HG03139 (cell line): ENCODE results near the gene TRAK1.

Source experiments
- ATAC-seq: cut with Tn5 transposase; IDR thresholded peaks from one replicate; pipeline ENCODE4 v1.9.1; 2021; ENCODE audit not compliant: unreplicated experiment

The TRAK1 gene

GRCh38 chr3:42067326-42067725, 23.8 kb upstream of the TRAK1 start:
- peak; percentile 68 for ATAC-seq

GRCh38 chr3:42068303-42069088, 22.7 kb upstream of the TRAK1 start:
- no peak for ATAC-seq

DNA sequence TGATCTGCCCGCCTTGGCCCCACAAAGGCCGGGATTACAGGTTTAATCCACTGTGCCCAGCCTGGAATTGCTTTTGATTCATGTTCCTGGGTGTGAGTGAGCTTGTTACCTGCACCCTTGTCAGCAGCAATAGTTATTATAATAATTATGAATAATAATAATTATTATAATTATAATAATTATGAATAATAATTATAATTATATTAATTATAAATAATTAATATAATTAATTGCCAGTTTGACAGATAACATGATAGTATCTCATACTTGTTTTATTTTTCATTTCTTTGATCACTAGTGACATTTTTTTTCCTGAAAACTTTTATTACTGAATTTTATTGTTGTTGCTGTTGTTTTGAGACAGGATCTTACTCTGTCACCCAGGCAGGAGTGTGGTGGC, 21.1 kb upstream of the TRAK1 start:
- ATAC-seq, result no peak

DNA sequence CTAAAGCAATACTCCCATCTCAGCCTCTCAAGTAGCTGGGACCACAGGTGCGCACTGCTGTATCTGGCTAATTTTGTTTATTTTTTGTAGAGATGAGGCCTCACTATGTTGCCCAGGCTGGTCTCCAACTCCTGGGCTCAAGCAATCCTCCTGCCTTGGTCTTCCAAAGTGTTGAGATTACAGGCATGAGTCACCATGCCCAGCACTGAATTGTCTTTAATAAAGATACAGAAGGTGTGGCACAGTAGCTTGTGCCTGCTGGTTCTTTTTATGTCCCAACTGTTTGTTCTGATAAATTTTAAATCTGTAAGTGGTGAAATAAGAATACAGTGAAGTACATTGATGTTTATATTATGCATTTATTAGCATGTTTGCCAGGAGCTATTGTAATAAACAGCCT, 20.6 kb upstream of the TRAK1 start:
- no peak for ATAC-seq

- peak; percentile 66 for ATAC-seq
Measured at GRCh38 chr3:42071904-42072812, 19.0 kb upstream of the TRAK1 start.

- no peak for ATAC-seq
Measured at GRCh38 chr3:42072831-42073301, 18.3 kb upstream of the TRAK1 start.

DNA sequence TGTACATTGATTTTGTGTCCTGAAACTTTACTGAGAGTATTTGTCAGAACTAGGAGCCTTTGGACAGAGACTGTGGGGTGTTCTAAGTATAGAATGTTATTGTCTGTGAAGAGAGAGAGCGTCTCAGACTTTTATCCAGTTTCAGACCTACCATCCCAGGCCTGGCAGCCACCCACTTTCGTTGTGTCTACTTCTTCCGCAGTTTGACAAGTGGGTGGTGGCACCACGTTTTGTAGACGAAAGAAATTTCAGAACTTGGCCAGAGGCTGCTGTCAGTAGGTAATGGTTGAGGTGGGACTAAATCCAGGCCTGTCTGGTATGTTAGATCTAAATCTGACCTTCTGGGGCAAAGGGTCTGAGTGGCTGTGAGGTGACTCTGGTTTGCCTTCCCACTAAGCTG, 13.4 kb upstream of the TRAK1 start:
- ATAC-seq, result no peak

DNA sequence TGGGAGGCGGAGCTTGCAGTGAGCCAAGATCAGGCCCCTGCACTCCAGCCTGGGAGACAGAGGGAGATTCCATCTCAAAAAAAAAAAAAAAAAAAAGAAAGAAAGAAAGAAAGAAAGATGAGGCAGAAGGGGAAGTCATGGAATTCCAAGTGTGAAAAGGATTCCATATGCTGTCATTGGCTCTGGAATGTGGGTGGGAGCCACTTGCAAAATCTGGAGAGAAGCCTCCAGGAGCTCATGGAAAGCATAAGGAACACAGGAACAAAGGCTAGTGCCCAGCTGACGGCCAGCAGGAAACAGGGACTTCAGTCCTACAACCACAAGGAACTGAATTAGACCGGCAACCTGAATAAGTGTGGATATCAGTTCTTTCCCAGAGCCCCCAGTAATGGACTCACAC, 12.5 kb upstream of the TRAK1 start:
- ATAC-seq, result no peak

- no peak for ATAC-seq
Measured at GRCh38 chr3:42079701-42080452, 11.3 kb upstream of the TRAK1 start.

DNA sequence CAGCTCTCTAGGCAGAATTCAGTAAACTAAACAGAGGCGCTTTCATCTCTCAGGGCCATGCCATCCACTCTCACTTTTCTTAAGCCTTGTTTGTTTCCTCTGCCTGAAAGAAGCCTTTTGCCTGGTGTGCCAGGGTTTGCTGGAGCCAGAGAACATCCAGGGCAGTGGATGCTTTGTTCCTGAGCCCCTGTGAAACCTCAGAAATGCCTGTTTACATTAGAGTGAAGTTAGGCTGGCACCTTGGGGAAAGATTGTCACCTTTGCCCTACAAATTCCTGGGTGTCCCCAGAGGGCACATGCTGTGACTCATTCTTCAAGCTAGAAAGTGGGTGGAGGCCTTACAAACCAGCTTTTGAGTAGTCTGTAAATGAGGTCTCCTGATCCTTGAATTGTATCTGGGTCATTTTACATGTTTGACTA, 10.7 kb upstream of the TRAK1 start:
- no peak for ATAC-seq

DNA sequence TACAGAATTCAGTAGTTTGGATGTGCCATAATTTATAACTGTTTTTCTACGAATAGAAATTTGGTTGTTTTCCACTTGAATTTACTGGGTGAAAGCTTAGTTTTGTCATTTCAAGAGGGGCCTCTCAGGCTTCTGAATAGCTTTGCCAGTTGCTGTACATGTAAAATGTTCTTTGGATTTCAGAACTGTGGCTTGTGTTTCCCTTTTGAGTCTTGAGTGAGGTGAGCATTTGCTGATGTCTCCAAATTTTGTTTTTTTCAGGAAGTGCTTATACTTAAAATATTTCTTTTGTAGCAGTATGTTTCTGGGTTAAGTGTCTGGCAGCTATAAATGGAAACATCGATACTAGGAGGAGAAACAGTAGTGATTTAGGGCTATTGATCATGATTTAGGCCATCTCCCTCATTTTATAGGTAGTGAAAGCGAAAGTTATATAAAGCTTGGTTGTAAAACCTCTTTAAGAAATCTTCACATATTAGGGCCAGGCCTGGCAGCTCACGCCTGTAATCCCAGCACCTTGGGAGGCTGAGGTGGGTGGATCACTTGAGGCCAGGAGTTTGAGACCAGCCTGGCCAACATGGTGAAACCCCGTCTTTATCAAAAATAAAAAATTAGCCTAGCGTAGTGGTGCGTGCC, 9.2 kb upstream of the TRAK1 start:
- ATAC-seq, result no peak

GRCh38 chr3:42084586-42084985, 6.6 kb upstream of the TRAK1 start:
- no peak for ATAC-seq

- ATAC-seq, result no peak
Measured at GRCh38 chr3:42085641-42086376, 5.3 kb upstream of the TRAK1 start.

DNA sequence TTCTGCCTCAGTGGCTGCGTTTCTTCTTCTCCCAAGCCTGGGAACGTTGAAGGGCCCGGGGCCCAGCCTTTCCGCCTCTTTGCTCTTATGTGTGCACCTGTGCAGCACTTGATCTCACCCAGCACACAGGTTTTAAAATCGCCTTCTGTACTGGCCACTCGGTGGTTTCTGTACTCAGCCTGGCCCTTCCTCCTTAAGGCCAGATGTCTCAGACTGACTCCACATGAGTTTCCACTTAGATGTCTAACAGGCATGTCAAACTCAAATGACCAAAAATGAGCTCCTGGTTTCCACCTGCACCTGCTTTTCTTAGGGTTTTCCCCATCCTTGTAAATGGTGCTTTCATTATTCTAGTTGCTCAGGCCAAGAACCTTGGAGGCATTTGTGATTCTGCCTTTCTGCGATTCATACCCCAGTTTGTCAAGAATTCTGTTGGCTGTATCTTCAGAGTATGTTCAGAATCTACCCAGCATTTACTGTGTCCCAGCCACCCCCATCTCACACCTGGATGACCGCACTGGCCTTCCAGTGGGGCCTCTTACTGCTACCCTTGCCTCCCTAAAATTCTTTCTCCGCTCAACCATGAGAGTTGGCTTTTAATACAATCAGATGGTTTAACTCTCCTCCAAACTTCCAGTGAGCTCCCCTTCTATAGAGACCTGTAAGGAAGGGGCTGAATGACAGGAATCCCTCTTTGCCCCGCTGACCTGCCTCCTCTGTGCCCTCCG, 2.2 kb upstream of the TRAK1 start:
- ATAC-seq, result no peak

DNA sequence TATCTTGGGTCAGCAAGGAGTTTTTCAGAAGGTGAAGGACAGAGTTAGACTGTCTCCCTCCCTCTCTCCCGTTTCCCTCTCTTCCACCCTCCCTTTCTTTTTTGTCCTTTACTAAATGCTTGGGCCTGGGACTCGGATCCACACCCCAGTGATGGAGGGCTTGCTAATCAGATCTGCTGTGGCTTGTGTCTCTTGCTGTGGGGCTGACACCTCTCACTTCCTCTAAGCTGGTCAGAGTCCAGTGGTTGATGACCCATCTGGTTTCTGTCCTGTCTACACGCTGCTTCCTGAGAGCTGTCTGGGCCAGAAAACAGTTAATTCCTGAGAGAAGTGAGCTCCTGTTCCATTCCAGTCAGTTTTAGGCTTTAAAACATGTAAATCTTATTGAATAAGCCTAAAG, 849 bp downstream of the TRAK1 start:
- ATAC-seq, result no peak

GRCh38 chr3:42094128-42094527, 3.0 kb downstream of the TRAK1 start:
- ATAC-seq, result no peak

- ATAC-seq, result no peak
Measured at GRCh38 chr3:42094691-42095391, 3.7 kb downstream of the TRAK1 start.

DNA sequence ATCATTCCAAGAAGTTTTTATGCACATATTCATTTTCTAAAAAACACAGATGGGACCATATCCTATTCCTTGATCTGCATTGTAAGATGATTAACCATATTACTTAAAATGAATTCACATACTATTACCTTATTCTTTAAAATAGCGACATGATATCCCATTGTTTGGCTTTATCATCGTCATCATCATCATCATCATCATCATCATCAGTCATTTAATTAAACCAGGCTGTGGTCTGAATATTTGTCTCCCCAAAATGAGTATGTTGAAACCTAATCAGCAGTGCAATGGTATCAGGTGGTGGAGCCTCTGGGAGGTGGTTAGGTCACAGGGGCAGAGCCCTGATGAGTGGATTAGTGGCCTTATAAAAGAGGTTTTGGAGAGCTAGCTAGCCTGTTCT, 4.4 kb downstream of the TRAK1 start:
- no peak for ATAC-seq
